Progenitor cell of endocrine pancreas (in vitro differentiated cells): ENCODE measurements around the gene TRIM8. TPM values are rescaled to one million over a fixed set of nuclear protein-coding genes. Genes with fewer than 3 reads are reported as not detected.
"Not testable (repeated sequence)": the region's sequence is repeated elsewhere in the genome, so short reads cannot be mapped to it uniquely, and the experiment has no call there.

Experiments used
- DNase-seq: peaks from one replicate; pipeline ENCODE4 v3.0.0; 2021; ENCODE audit warnings: low spot score; ENCODE audit not compliant: unreplicated experiment
- H3K27ac Mint-ChIP-seq: 2 replicates; pipeline ENCODE4 v1.8.0; 2021; ENCODE audit warnings: mild to moderate bottlenecking, moderate library complexity, mixed read lengths
- H3K27me3 Mint-ChIP-seq: 2 replicates; pipeline ENCODE4 v1.8.0; 2021; ENCODE audit warnings: mixed read lengths
- H3K36me3 Mint-ChIP-seq: 2 replicates; pipeline ENCODE4 v1.8.0; 2022; ENCODE audit warnings: mixed read lengths; ENCODE audit not compliant: insufficient read depth
- H3K4me1 Mint-ChIP-seq: 2 replicates; pipeline ENCODE4 v1.8.0; 2021; ENCODE audit warnings: low read depth, mixed read lengths
- H3K4me3 Mint-ChIP-seq: 2 replicates; pipeline ENCODE4 v1.8.0; 2021; ENCODE audit warnings: low read depth, mild to moderate bottlenecking, moderate library complexity, mixed read lengths
- H3K9me3 Mint-ChIP-seq: 2 replicates; pipeline ENCODE4 v1.8.0; 2021; ENCODE audit warnings: low read depth, mixed read lengths
- total RNA-seq: library from RNA; stranded (reverse); gene quantifications from 2 replicates; pipeline ENCODE4 v1.2.1, GENCODE V29; 2021
- TF ChIP-seq, protein P1 (sequence below): fragments of 200-600 bp; sonication (generic); IDR thresholded peaks from one replicate; pipeline ENCODE4 v1.5.0; 2021; ENCODE audit warnings: antibody characterized with exemption, mild to moderate bottlenecking; ENCODE audit not compliant: unreplicated experiment

TRIM8 gene
- total RNA-seq, 1 donor from 2014 or later: 66.1 TPM

- no peaks in the 10 kb centered on the region for H3K27me3 Mint-ChIP-seq
- H3K36me3 Mint-ChIP-seq: peaks cover 18% of the 10 kb centered on the region
- H3K4me3 Mint-ChIP-seq: no peak overlapping the region
- H3K27ac Mint-ChIP-seq: no peak overlapping the region
- TF ChIP-seq, protein P1, sequence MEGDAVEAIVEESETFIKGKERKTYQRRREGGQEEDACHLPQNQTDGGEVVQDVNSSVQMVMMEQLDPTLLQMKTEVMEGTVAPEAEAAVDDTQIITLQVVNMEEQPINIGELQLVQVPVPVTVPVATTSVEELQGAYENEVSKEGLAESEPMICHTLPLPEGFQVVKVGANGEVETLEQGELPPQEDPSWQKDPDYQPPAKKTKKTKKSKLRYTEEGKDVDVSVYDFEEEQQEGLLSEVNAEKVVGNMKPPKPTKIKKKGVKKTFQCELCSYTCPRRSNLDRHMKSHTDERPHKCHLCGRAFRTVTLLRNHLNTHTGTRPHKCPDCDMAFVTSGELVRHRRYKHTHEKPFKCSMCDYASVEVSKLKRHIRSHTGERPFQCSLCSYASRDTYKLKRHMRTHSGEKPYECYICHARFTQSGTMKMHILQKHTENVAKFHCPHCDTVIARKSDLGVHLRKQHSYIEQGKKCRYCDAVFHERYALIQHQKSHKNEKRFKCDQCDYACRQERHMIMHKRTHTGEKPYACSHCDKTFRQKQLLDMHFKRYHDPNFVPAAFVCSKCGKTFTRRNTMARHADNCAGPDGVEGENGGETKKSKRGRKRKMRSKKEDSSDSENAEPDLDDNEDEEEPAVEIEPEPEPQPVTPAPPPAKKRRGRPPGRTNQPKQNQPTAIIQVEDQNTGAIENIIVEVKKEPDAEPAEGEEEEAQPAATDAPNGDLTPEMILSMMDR: no peak
- no peak for DNase-seq
- H3K9me3 Mint-ChIP-seq: no peaks in the 10 kb centered on the region
- H3K4me1 Mint-ChIP-seq: peaks cover 16% of the 10 kb centered on the region
Measured at GRCh38 chr10:102681696-102682095, 37.4 kb downstream of the TRIM8 start.

GRCh38 chr10:102682416-102682815 lies 38.1 kb downstream of the TRIM8 start:
- H3K9me3 Mint-ChIP-seq: no peaks in the 10 kb centered on the region
- no peaks in the 10 kb centered on the region for H3K27me3 Mint-ChIP-seq
- no peak overlapping the region for H3K4me3 Mint-ChIP-seq
- TF ChIP-seq, protein P1: no peak
- DNase-seq: no peak
- H3K27ac Mint-ChIP-seq: no peak overlapping the region
- H3K36me3 Mint-ChIP-seq: peaks cover 18% of the 10 kb centered on the region
- peaks cover 12% of the 10 kb centered on the region for H3K4me1 Mint-ChIP-seq

DNA sequence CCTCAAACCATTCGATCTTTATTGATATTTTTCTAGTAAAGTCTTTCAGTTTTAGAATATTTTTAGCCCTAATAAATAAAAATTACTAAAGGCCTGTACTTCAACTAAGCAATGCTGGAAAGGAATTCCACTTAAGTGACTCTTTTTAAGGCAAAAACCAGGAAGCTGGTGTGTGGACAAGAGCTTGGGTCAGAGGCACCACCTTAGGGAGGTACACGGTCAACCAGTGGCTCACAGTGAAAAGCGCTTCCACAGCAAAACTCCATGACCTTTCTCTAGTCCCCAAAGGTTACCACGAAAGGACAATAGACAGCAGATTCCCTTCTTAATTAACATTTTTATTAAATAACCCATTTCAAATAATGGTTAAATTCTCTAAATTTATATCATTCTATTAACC lies 38.7 kb downstream of the TRIM8 start:
- Mint-ChIP-seq H3K36me3 (peaks cover 20% of the 10 kb centered on the region), H3K27ac (no peak overlapping the region)

DNA sequence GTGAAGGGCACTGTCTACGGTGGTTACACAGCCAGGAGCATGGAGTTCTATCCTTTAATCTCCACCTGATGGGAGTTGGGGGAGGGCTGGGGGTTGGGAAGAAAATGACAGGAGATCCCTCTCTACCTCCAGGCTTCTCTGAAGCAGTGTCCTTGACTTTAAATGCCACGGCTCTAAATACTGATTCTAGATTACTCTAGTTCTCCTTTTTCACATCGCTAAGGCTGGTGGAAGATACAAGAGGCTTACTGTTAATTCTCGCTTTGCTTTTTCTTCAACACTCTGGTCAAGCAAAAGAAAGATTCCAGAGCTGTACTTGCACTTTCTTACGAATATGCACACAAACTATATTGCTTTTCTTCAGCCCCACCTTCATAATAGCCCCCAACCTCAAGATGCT lies 39.5 kb downstream of the TRIM8 start:
- H3K36me3 Mint-ChIP-seq: peaks cover 20% of the 10 kb centered on the region
- H3K4me1 Mint-ChIP-seq: peaks cover 3% of the 10 kb centered on the region
- H3K9me3 Mint-ChIP-seq: no peaks in the 10 kb centered on the region
- H3K4me3 Mint-ChIP-seq: no peak overlapping the region
- H3K27me3 Mint-ChIP-seq: no peaks in the 10 kb centered on the region
- DNase-seq: no peak
- H3K27ac Mint-ChIP-seq: no peak overlapping the region
- TF ChIP-seq, protein P1: no peak

More for the DNA sequence above, 38.7 kb downstream of the TRIM8 start:
- no peak for DNase-seq
- Mint-ChIP-seq H3K9me3 (no peaks in the 10 kb centered on the region), H3K4me1 (peaks cover 8% of the 10 kb centered on the region), H3K27me3 (no peaks in the 10 kb centered on the region), H3K4me3 (no peak overlapping the region)
- TF ChIP-seq, protein P1: no peak

DNA sequence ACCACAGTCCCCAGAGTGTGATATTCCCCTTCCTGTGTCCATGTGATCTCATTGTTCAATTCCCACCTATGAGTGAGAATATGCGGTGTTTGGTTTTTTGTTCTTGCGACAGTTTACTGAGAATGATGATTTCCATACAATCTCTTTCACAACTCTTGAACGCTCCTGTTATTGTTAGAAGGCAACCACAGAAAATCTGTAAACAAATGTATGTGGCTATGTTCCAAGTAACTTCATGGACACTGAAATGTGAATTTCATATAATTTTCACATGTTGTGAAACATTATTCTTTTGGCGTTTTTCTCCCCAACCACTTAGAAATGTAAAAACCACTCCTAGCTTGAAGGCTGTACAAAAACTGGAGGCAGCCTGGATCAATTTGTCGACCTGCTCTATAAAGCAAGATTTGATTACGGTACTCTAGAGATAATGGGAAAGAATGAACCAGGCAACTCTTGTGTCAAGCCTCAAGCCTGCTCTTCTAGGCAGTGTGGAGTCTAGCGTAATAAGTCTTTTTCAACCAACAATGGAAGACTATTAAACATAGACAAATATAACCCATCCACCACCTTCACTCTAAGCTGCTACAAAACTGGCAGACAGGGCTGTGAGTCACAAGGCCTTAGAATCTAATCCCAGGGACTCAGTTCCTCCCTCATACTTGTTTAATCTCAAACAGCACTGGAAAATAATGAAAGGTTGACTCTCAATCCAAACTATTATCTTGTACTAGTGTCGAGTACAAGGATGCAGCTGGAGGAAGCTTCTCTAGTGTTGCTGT lies 47.2 kb downstream of the TRIM8 start:
- no peak for DNase-seq
- Mint-ChIP-seq H3K36me3 (peaks cover 13% of the 10 kb centered on the region), H3K27me3 (no peaks in the 10 kb centered on the region), H3K4me3 (no peak overlapping the region), H3K27ac (peak overlapping the region; percentile 88), H3K4me1 (peaks cover 1% of the 10 kb centered on the region), H3K9me3 (no peaks in the 10 kb centered on the region)
- TF ChIP-seq, protein P1: no peak

- not testable (repeated sequence) for H3K27ac Mint-ChIP-seq, H3K9me3 Mint-ChIP-seq
- peaks cover 28% of the 10 kb centered on the region for H3K36me3 Mint-ChIP-seq
Measured at GRCh38 chr10:102695401-102695800, 51.1 kb downstream of the TRIM8 start.

More at GRCh38 chr10:102695401-102695800, 51.1 kb downstream of the TRIM8 start:
- not testable (repeated sequence) for H3K4me3 Mint-ChIP-seq, H3K4me1 Mint-ChIP-seq, DNase-seq, H3K27me3 Mint-ChIP-seq
